Measurements from ENCODE around the gene SF3B2.
"Not testable (repeated sequence)": the region's sequence is repeated elsewhere in the genome, so short reads cannot be mapped to it uniquely, and the experiment has no call there.

SF3B2 gene

DNA sequence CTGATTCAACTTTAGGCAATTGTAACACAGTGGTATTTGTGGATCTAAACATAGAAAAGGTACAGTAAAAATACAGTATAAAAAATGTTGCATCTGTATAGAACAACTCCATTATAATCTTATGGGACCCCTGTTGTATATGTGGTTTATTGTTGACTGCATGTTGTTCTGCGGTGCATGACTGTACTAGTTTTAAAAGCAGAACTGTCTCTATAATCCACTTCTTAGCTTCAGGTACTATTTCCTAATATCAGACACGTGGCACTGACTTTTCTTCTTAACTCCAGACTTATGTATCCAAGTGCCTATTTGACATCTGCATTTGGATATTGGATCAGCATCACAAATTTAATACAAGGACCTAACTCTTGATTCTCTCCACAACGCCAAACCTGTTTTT, 59.0 kb downstream of the SF3B2 start:
- DNase-seq (ENCODE audit: low spot score) = no peak

GRCh38 chr11:66112041-66112491, 59.9 kb downstream of the SF3B2 start:
- DNase-seq (ENCODE audit: low spot score) = no peak

DNA sequence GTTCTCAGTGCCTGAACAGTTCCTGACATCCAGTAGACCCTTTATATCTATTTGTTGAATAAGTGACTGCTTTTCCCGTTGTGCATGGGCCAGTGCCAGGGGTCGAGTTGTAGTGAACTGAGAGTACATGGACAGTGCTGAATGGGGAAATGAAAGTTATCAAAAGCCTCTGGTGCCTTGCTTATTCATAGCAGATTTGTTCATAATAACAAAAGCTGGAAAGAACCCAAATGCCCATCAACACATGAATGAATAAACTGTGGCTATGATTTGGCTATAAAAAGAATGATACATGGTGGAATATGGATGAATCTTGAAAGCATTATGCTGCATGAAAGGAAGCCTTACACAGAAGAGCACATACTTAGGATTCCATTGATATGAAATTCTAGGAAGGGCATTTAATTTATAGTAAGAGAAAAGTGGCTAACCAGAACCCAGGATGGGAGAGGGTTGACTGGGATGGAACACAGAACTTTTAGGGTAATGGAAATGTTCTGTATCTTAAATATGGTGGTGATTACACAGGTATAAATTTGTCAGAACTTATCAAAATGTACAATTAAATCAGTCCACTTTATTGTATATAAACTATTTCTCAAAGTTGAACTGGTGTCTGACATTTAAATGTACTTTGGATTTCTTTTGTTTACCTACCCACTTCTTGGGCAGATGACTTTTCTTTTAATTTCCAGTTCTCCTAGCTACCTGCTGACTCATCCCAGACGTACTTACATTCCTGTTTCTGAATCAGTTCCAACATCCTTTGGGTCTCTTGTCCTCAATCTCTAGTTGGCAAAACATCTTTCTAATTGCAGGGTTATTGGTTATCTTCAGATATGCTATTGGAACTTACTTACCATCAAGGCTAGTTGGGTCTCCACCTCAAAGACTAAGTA, 60.7 kb downstream of the SF3B2 start:
- no peak for DNase-seq (ENCODE audit: low spot score)

GRCh38 chr11:66114957-66115356, 62.8 kb downstream of the SF3B2 start:
- not testable (repeated sequence) for DNase-seq (ENCODE audit: low spot score)

DNA sequence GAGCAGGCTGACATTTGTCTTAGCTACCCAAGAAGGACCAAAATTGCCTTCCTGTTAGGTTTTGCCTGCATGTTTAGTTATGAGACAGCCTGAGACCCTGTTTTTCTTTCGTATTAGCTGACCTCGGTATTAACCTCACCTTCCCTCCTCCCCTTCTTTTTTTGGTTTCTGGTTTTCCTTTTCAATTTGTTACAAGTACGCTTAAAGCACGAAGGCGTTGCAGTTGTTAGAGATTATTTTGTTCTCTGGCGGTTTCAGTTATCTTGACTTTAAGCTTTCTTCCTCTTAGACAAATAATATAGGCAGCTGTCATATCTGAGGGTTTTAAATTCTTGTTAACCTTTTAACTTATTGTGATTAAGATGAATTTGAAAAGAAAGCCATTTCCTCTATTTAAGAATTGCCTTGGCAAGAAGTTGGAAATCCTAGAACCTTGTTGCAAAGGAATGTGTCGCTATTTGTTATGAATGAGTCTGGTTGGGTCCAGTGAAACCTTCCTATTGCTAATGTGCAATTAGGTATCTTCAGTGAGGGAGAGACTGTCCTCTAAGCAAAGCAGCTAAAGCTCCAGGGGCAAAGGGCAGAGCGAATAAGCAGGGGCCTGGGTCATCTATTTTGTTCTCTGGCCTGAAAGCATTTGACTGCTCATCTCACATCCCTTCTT, 63.6 kb downstream of the SF3B2 start:
- DNase-seq (ENCODE audit: low spot score) = no peak

DNA sequence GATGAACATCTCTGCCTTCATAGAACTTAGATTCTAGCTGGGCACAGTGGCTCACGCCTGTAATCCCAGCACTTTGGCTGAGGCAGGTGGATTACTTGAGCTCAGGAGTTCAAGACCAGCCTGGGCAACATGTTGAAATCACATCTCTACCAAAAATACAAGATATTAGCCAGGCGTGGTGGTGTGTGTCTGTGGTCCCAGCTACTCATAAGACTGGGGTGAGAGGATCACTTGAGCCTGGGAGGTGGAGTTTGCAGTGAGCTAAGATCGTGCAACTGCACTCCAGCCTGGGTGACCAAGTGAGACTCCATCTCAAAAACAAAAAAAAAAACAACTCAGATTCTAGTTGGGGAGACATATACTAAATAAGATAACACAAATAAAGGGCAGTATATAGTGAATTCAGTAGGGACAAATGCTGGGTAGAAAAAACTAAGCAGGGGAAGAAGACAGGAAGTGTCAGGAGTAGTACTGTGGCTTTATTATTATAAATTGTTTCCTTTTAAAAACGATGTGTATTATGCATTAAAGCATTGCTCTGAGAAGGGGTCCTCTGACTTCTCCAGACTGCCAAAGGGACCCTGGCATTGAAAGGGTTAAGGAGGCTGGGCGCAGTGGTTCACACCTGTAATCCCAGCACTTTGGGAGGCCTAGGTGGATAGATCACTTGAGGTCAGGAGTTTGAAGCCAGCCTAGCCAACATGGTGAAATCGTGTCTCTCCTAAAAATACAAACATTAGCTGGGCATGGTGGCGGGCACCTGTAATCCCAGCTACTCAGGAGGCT, 64.6 kb downstream of the SF3B2 start:
- no peak for DNase-seq (ENCODE audit: low spot score)

- DNase-seq (ENCODE audit: low spot score) = no peak
These were observed 66.7 kb downstream of the SF3B2 start for GRCh38 chr11:66118847-66119246.

Data from ecto neural progenitor cell (in vitro differentiated cells).